HG02642 (cell line): Measurements from ENCODE around the gene CAVIN2.

Source experiments
- ATAC-seq: cut with Tn5 transposase; IDR thresholded peaks from one replicate; pipeline ENCODE4 v1.9.1; 2021; ENCODE audit warnings: mild to moderate bottlenecking; ENCODE audit not compliant: unreplicated experiment, poor library complexity

Gene CAVIN2

GRCh38 chr2:191866195-191866594, 19.3 kb upstream of the CAVIN2 start:
- ATAC-seq = no peak

GRCh38 chr2:191864628-191865374, 17.9 kb upstream of the CAVIN2 start:
- ATAC-seq = no peak

- ATAC-seq = no peak
These were observed 17.1 kb upstream of the CAVIN2 start for GRCh38 chr2:191863988-191864387.

- no peak for ATAC-seq
These were observed 15.4 kb upstream of the CAVIN2 start for GRCh38 chr2:191862156-191862775.

GRCh38 chr2:191860760-191861466, 14.0 kb upstream of the CAVIN2 start:
- ATAC-seq = no peak

- no peak for ATAC-seq
These were observed 12.8 kb upstream of the CAVIN2 start for GRCh38 chr2:191859681-191860080.

GRCh38 chr2:191857886-191858285, 11.0 kb upstream of the CAVIN2 start:
- ATAC-seq = no peak

- no peak for ATAC-seq
These were observed 10.4 kb upstream of the CAVIN2 start for GRCh38 chr2:191857259-191857805.

GRCh38 chr2:191856111-191856876, 9.4 kb upstream of the CAVIN2 start:
- no peak for ATAC-seq

GRCh38 chr2:191855382-191855781, 8.5 kb upstream of the CAVIN2 start:
- no peak for ATAC-seq

GRCh38 chr2:191854382-191855372, 7.8 kb upstream of the CAVIN2 start:
- no peak for ATAC-seq

- no peak for ATAC-seq
These were observed 7.0 kb upstream of the CAVIN2 start for GRCh38 chr2:191853843-191854242.

- ATAC-seq = no peak
These were observed 4.3 kb upstream of the CAVIN2 start for GRCh38 chr2:191851158-191851557.

- ATAC-seq = no peak
These were observed 2.2 kb upstream of the CAVIN2 start for GRCh38 chr2:191848771-191849767.

- ATAC-seq = no peak
These were observed 876 bp upstream of the CAVIN2 start for GRCh38 chr2:191847764-191848163.

- ATAC-seq = peak; percentile 30
These were observed 893 bp downstream of the CAVIN2 start for GRCh38 chr2:191845876-191846514.

GRCh38 chr2:191845248-191845715, 1.6 kb downstream of the CAVIN2 start:
- ATAC-seq = no peak
